K562 (cell line): ENCODE measurements around the gene MAP3K7CL. TPM values are rescaled to one million over a fixed set of nuclear protein-coding genes. Genes with fewer than 3 reads are reported as not detected.

Experiments used
- ATAC-seq: fragments of 200-7000 bp; cut with Tn5 transposase; 3 replicates; pipeline ENCODE4 v1.9.1; 2020; ENCODE audit warnings: moderate library complexity
- BruUV-seq: library from RNA; stranded (reverse); fragments of 400-500 nt; replicated peaks from 2 replicates; lab custom pipeline; 2021; lab: Mats Ljungman, UMichigan
- CTCF ChIA-PET: fragments of 300-600 bp; formaldehyde crosslinking; extraction: SDS; loops from one replicate; lab custom pipeline; 2021; ENCODE audit warnings: low intra/inter-chr PET ratio; lab: Yijun Ruan, JAX
- POLR2A ChIA-PET: fragments of 300-600, 350-650 bp; sonication (Branson Sonifier 250); formaldehyde crosslinking; extraction: SDS; loops from one replicate; lab custom pipeline; 2021; ENCODE audit warnings: antibody characterized with exemption, inconsistent platforms; lab: Yijun Ruan, JAX
- DNase-seq, 4 experiments: peaks; one replicate each; pipeline versions ENCODE4 v3.0.0 to v3.0.0-alpha.2; 2011 to 2018; ENCODE audit warnings: low spot score in 3 of 4, mixed read lengths in 3 of 4; ENCODE audit errors: extremely low read depth in 1 of 4
- FAIRE-seq: peaks from 2 replicates; lab custom pipeline; 2011; peaks lifted over from hg19 to GRCh38; lab: Jason Lieb, UNC
- H2AFZ ChIP-seq: 2 replicates; pipeline ENCODE4 v1.6.0; 2011; ENCODE audit warnings: low read depth, low read length, control low read depth, inconsistent platforms
- H3K27ac ChIP-seq: fragments of 200-600 bp; 3 replicates; pipeline ENCODE4 v1.8.0; 2011; ENCODE audit warnings: low read depth, mild to moderate bottlenecking, control low read depth, inconsistent platforms, low read length, moderate library complexity, mixed read lengths; ENCODE audit errors: extremely low read depth
- H3K27me3 ChIP-seq, 2 experiments: fragments of 300-600 bp in 1 of 2; 2 replicates in 1 of 2; 3 replicates in 1 of 2; pipeline versions ENCODE4 v1.6.0 to v1.8.0; 2011; ENCODE audit warnings: inconsistent platforms in 2 of 2, low read length in 2 of 2, mild to moderate bottlenecking in 1 of 2, mixed read lengths in 1 of 2, moderate library complexity in 1 of 2; ENCODE audit not compliant: control insufficient read depth in 2 of 2, insufficient read depth in 2 of 2
- H3K36me3 ChIP-seq: fragments of 300-600 bp; 3 replicates; pipeline ENCODE4 v1.8.0; 2011; ENCODE audit warnings: mild to moderate bottlenecking, low read length, inconsistent platforms; ENCODE audit not compliant: control insufficient read depth, insufficient read depth
- H3K4me1 ChIP-seq, 2 experiments: fragments of 200-600 bp in 1 of 2; replicated peaks in 1 of 2; 2 replicates in 1 of 2; 3 replicates in 1 of 2; pipeline versions ENCODE4 v1.5.1 to v1.8.0; 2011; ENCODE audit warnings: inconsistent platforms in 2 of 2, low read length in 2 of 2, mild to moderate bottlenecking in 1 of 2, mixed read lengths in 1 of 2, moderate library complexity in 1 of 2; ENCODE audit not compliant: control insufficient read depth in 2 of 2, insufficient read depth in 2 of 2
- H3K4me2 ChIP-seq: 2 replicates; pipeline ENCODE4 v1.6.1; 2011; ENCODE audit warnings: low read length, control low read depth, inconsistent platforms, mixed read lengths; ENCODE audit not compliant: insufficient read depth
- H3K4me3 ChIP-seq: fragments of 200-600 bp; sonication (generic), shearing (Covaris generic); 2 replicates; pipeline ENCODE4 v1.5.1; 2016; ENCODE audit warnings: control low read depth, inconsistent platforms
- H3K79me2 ChIP-seq: fragments of 200-600 bp; 3 replicates; pipeline ENCODE4 v1.8.0; 2011; ENCODE audit warnings: low read length, inconsistent platforms; ENCODE audit not compliant: control insufficient read depth, insufficient read depth
- H3K9ac ChIP-seq, 2 experiments: 2 replicates each; pipeline versions ENCODE4 v1.6.0 to v1.6.1; 2011; ENCODE audit warnings: low read depth in 2 of 2, low read length in 2 of 2, control low read depth in 1 of 2, inconsistent platforms in 1 of 2, mild to moderate bottlenecking in 1 of 2, mixed read lengths in 1 of 2; ENCODE audit not compliant: insufficient read depth in 1 of 2
- H3K9me1 ChIP-seq: one replicate; pipeline ENCODE4 v1.6.0; 2011; ENCODE audit warnings: inconsistent platforms, mild to moderate bottlenecking, low read length, moderate library complexity; ENCODE audit not compliant: control insufficient read depth, insufficient read depth
- H3K9me3 ChIP-seq: replicated peaks from 2 replicates; pipeline ENCODE4 v1.5.1; 2011; ENCODE audit warnings: low read depth, low read length, inconsistent platforms; ENCODE audit not compliant: control insufficient read depth, insufficient read depth
- H4K20me1 ChIP-seq: replicated peaks from 2 replicates; pipeline ENCODE4 v1.6.1; 2011; ENCODE audit warnings: low read length, inconsistent platforms, mixed read lengths; ENCODE audit not compliant: control insufficient read depth, insufficient read depth
- CREB3 ChIP-seq: fragments of 450-650 bp; conservative IDR thresholded peaks from 2 replicates; pipeline ENCODE4 v1.6.1; 2016; ENCODE audit warnings: missing genetic modification characterization, low read depth, mild to moderate bottlenecking, missing compliant biosample characterization, moderate library complexity
- KAT7 ChIP-seq: sonication (generic); formaldehyde crosslinking; IDR thresholded peaks from 2 replicates; pipeline ENCODE4 v1.8.0; 2022; ENCODE audit warnings: missing genetic modification reagents, mild to moderate bottlenecking, borderline replicate concordance
- KHSRP ChIP-seq: fragments of 450-650 bp; IDR thresholded peaks from 2 replicates; pipeline ENCODE4 v1.6.1; 2017
- MEF2D ChIP-seq: conservative IDR thresholded peaks from 2 replicates; pipeline ENCODE4 v1.6.1; 2016; ENCODE audit warnings: low read depth, missing genetic modification characterization, missing compliant biosample characterization
- NCOR1 ChIP-seq: fragments of 450-650 bp; IDR thresholded peaks from 2 replicates; pipeline ENCODE4 v1.6.1; 2016; ENCODE audit warnings: mild to moderate bottlenecking, moderate library complexity
- PBX2 ChIP-seq, 2 experiments: IDR thresholded peaks in 1 of 2; conservative IDR thresholded peaks in 1 of 2; 2 replicates each; pipeline ENCODE4 v1.6.1; 2016; ENCODE audit warnings: low read depth in 2 of 2, mild to moderate bottlenecking in 1 of 2, missing compliant biosample characterization in 1 of 2, missing genetic modification characterization in 1 of 2, moderate library complexity in 1 of 2
- POLR2B ChIP-seq: fragments of 450-650 bp; IDR thresholded peaks from 2 replicates; pipeline ENCODE4 v1.6.1; 2018; ENCODE audit warnings: low read depth; ENCODE audit not compliant: partially characterized antibody
- SLC30A9 ChIP-seq: fragments of 250-450 bp; sonication (Bioruptor Pico); IDR thresholded peaks from 2 replicates; pipeline ENCODE4 v1.8.0; 2022; ENCODE audit warnings: mild to moderate bottlenecking, moderate library complexity
- SMARCA5 ChIP-seq: fragments of 450-650 bp; IDR thresholded peaks from 2 replicates; pipeline ENCODE4 v1.6.1; 2016
- TBP ChIP-seq: optimal IDR thresholded peaks from 2 replicates; pipeline ENCODE3; 2011; ENCODE audit warnings: low read depth, low read length, improper control_type of control experiment
- TRIM24 ChIP-seq, 2 experiments: fragments of 450-650 bp; IDR thresholded peaks; 2 replicates each; pipeline ENCODE4 v1.6.1; 2016
- TRIM28 ChIP-seq: fragments of 450-650 bp; IDR thresholded peaks from 2 replicates; pipeline ENCODE4 v1.6.1; 2017
- ZNF224 ChIP-seq: sonication (generic); formaldehyde crosslinking; IDR thresholded peaks from 2 replicates; pipeline ENCODE4 v1.8.0; 2022; ENCODE audit warnings: mild to moderate bottlenecking, missing genetic modification reagents
- ZNF551 ChIP-seq: fragments of 250-450 bp; sonication (Bioruptor Pico); IDR thresholded peaks from 2 replicates; pipeline ENCODE4 v1.5.0; 2021; ENCODE audit warnings: mild to moderate bottlenecking, moderate library complexity
- ZNF766 ChIP-seq: fragments of 200-800 bp; sonication (Bioruptor generic); conservative IDR thresholded peaks from 2 replicates; pipeline ENCODE4 v1.6.1; 2016; ENCODE audit warnings: missing genetic modification characterization, missing compliant biosample characterization
- WGBS: fragments of 100-300 bp; shearing (Covaris generic); methylation state at CpG from one replicate; pipeline ENCODE4 v1.1.6; 2016; ENCODE audit warnings: low coverage, mixed read lengths; ENCODE audit not compliant: insufficient coverage; ENCODE audit errors: missing lambda C conversion rate; 5-methylcytosine and 5-hydroxymethylcytosine counted together
- in situ Hi-C: fragments of 300-500 bp; cut with MboI; formaldehyde crosslinking; loops from 4 replicates; pipeline ENCODE4 v1.15.0; 2018; ENCODE audit warnings: inconsistent platforms, mixed read lengths
- intact Hi-C: fragments of 100-400 bp; cut with micrococcal nuclease; formaldehyde crosslinking; loops from 2 replicates; pipeline ENCODE4 v1.14.2; 2022
- polyA plus RNA-seq, 8 experiments: library from polyadenylated mRNA; depleted of rRNA in 4 of 8; stranded (reverse) in 5 of 8; unstranded in 3 of 8; fragments of >200 nt; fragmentation: Nextera tagmentation in 2 of 8; fragmentation: Illumina TruSeq in 1 of 8; extraction: Ambion mirVana in 2 of 8; extraction: Trizol in 1 of 8; gene quantifications; 2 replicates each; pipeline versions ENCODE4 v1.2.1 to v1.2.3, GENCODE V29; 2011 to 2014; ENCODE audit warnings: inconsistent platforms in 1 of 8, missing spikeins in 1 of 8
- total RNA-seq, 7 experiments: library from RNA; depleted of rRNA in 6 of 7; stranded (reverse); fragments of >200 nt in 6 of 7; fragmentation: Illumina TruSeq in 2 of 7; extraction: Trizol in 2 of 7; gene quantifications; 2 replicates each; pipeline versions ENCODE4 v1.2.1 to v1.2.3, GENCODE V29; 2011 to 2021; ENCODE audit warnings: low replicate concordance in 1 of 7
- TF ChIP-seq, protein P1 (sequence below), 2 experiments: fragments of 150-350 bp in 1 of 2; IDR thresholded peaks; 2 replicates each; pipeline ENCODE4 v1.6.1; 2012 to 2016; ENCODE audit warnings: low read depth in 2 of 2, low read length in 2 of 2, mild to moderate bottlenecking in 1 of 2, moderate library complexity in 1 of 2
- TF ChIP-seq, protein P2 (sequence below): IDR thresholded peaks from 2 replicates; pipeline ENCODE4 v1.6.1; 2011; ENCODE audit not compliant: insufficient read length; ENCODE audit errors: extremely low read depth

The MAP3K7CL gene
- total and polyA plus RNA-seq, 9 of the 15 experiments (the other 6 are each of a cell fraction or from before 2014, with no cell fraction given): 0.13 to 0.15 (median 0.14) TPM; not detected in 6

GRCh38 chr21:29205988-29206387 lies 75.5 kb downstream of the MAP3K7CL start:
- ChIA-PET CTCF (no interaction called here), POLR2A (no interaction called here)
- DNase-seq: no peak
- no peaks in the 10 kb centered on the region for H3K79me2 ChIP-seq
- H3K4me1 ChIP-seq: no peaks in the 10 kb centered on the region
- no peak overlapping the region for H3K4me2 ChIP-seq
- in situ Hi-C loops (no loop called here), intact Hi-C loops (no loop called here)
- no peaks in the 10 kb centered on the region for H3K9me1 ChIP-seq
- FAIRE-seq: no peak
- no peak overlapping the region for H3K27ac ChIP-seq
- no peaks in the 10 kb centered on the region for H3K36me3 ChIP-seq
- 3% methylated on average over 3 of the region's 3 CpGs for WGBS
- 0 out of 2 replicates have a peak, but pooled peaks cover under 1% of the 10 kb centered on the region for H3K9me3 ChIP-seq
- no peak for ATAC-seq
- H4K20me1 ChIP-seq: no peaks in the 10 kb centered on the region
- BruUV-seq: no TSS peak
- H3K27me3 ChIP-seq: peaks cover 0 to 4% of the 10 kb centered on the region in 2 experiments; a peak in 2 of 5 replicates
- H2AFZ ChIP-seq: no peak overlapping the region
- H3K4me3 ChIP-seq: no peak overlapping the region
- H3K9ac ChIP-seq: no peak overlapping the region
- no peak for TF ChIP-seq CREB3 (tag)
- no peak for TF ChIP-seq NCOR1
- no peak for TF ChIP-seq SMARCA5
- no peak for TF ChIP-seq PBX2 (CRISPR knock-in tag; IDR thresholded peaks at IDR 0.05; ENCODE audit: low read depth)
- no peak for TF ChIP-seq PBX2 (tag; conservative IDR thresholded peaks at IDR 0.05; ENCODE audit: low read depth)
- no peak for TF ChIP-seq TRIM24 (IDR thresholded peaks at IDR 0.05)
- TF ChIP-seq POLR2B: no peak
- TF ChIP-seq SLC30A9 (CRISPR knock-in tag): no peak
- no peak for TF ChIP-seq KHSRP
- no peak for TF ChIP-seq MEF2D
- TF ChIP-seq TBP: no peak
- TF ChIP-seq, protein P1, sequence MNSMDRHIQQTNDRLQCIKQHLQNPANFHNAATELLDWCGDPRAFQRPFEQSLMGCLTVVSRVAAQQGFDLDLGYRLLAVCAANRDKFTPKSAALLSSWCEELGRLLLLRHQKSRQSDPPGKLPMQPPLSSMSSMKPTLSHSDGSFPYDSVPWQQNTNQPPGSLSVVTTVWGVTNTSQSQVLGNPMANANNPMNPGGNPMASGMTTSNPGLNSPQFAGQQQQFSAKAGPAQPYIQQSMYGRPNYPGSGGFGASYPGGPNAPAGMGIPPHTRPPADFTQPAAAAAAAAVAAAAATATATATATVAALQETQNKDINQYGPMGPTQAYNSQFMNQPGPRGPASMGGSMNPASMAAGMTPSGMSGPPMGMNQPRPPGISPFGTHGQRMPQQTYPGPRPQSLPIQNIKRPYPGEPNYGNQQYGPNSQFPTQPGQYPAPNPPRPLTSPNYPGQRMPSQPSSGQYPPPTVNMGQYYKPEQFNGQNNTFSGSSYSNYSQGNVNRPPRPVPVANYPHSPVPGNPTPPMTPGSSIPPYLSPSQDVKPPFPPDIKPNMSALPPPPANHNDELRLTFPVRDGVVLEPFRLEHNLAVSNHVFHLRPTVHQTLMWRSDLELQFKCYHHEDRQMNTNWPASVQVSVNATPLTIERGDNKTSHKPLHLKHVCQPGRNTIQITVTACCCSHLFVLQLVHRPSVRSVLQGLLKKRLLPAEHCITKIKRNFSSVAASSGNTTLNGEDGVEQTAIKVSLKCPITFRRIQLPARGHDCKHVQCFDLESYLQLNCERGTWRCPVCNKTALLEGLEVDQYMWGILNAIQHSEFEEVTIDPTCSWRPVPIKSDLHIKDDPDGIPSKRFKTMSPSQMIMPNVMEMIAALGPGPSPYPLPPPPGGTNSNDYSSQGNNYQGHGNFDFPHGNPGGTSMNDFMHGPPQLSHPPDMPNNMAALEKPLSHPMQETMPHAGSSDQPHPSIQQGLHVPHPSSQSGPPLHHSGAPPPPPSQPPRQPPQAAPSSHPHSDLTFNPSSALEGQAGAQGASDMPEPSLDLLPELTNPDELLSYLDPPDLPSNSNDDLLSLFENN (IDR thresholded peaks at IDR 0.05; ENCODE audit: low read depth in 2 of 2, low read length in 2 of 2): no peak
- no peak for TF ChIP-seq ZNF224
- no peak for TF ChIP-seq KAT7 (CRISPR knock-in tag)
- TF ChIP-seq, protein P2, sequence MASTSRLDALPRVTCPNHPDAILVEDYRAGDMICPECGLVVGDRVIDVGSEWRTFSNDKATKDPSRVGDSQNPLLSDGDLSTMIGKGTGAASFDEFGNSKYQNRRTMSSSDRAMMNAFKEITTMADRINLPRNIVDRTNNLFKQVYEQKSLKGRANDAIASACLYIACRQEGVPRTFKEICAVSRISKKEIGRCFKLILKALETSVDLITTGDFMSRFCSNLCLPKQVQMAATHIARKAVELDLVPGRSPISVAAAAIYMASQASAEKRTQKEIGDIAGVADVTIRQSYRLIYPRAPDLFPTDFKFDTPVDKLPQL: no peak
- TF ChIP-seq TRIM28: no peak
- no peak for TF ChIP-seq ZNF766 (CRISPR knock-in tag)
- no peak for TF ChIP-seq ZNF551 (CRISPR knock-in tag)
